GM03348 (cell line): ENCODE results near the gene NME9.
A peak's percentile ranks its signal among the peaks of the same experiment; 100 is the strongest.

ENCODE experiments used
- DNase-seq: peaks from one replicate; pipeline ENCODE4 v3.0.0; 2012; ENCODE audit warnings: low spot score

NME9 gene

DNA sequence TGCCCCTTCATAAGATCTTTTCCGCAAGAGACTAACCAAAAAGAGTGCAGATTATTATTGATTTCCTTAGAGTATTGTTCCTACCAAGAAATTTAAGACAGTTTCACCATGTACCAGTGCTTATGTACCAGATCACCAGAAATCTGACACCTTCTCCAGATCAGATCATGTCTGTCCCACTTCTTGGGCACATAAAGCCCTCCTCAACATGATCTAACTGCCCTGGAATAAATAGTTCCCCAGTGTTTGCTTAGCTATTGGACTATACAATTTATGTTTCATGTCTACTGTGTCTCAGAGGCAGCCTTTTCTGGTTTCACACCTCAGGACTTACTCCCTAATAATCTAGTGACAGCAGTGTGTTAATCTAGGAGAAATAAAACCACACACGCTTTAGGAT is 46.8 kb downstream of the NME9 start:
- no peak for DNase-seq

DNA sequence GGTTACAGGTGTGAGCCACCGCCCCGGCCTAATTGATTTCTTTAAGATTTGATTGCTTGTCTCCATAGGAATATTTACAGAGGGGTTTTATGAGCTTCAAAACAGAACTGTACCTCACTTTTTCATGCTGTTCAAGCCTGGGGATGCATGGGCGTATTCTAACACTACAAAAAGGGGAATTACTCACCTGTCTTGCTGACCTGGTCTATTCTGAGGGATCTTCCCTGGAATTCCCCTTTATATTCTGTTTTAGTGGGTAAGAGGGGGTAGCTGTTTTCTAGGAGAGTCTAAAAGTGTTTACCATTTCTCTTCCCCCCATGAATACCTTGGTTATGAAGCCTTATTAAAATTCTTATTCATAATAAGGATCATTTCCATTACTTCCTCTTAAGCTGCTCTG is 48.1 kb downstream of the NME9 start:
- no peak for DNase-seq

DNA sequence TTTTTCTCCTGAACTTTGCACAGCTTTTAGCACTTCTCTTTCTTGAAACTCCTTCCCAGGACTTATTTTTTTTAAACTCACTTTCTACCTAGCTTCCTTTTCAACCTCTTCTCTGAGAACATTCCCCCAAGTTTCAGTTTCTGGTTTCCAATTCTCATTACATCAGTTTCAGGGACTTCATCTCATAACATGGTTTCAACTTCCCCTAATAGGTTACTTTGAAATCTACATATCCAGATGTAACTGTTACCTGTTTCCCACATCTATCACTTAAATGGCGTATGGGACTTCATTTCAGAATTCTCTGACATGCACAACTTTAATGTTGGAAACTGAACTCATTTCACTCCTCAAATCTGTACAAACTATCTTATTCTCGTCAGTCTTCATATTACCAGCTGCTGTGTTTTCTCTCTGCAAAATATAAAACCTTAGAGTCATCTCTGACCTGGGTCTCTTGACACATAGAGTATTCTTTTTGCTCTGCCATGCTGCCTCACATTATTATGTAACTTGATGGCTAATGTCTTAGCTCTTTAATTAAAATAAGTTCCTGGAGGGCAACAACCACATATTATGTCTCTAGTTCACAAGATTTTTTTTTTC is 58.4 kb downstream of the NME9 start:
- no peak for DNase-seq

DNA sequence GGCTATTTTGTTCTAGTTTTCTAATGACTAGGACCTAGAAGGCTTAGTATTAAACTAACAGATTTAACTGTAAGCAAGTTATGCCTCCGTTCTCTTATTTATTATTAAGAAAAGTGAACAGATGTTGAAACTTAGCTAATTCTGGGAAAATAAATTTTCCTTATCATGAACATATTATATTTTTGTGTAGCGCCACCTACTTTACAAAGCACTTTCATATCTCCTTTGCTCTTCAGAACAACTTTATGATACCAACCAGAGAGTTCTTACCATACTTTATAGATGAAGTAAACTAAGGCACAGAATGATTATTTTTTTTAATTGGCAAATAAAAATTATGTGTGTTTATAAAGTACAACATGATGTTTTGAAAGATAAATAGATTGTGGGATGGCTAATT is 59.4 kb downstream of the NME9 start:
- DNase-seq = no peak

DNA sequence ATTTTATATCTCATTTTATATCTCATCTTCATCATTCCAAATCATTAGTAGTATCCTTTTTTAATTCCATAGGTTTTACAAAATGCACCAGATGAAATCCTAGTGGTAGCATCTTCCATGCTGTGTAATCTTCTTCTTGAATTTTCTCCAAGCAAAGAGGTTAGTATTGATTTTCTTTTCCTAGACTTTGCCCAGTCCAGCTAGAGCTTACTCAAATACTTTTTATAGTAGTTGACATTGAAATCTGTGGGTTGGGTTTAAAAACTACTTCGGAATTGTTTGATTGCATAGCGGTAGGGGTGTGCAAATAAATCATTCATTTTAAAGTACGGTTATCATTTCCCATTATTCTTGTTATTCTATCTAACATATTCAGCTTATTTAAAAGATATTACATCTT is 62.6 kb downstream of the NME9 start:
- no peak for DNase-seq

DNA sequence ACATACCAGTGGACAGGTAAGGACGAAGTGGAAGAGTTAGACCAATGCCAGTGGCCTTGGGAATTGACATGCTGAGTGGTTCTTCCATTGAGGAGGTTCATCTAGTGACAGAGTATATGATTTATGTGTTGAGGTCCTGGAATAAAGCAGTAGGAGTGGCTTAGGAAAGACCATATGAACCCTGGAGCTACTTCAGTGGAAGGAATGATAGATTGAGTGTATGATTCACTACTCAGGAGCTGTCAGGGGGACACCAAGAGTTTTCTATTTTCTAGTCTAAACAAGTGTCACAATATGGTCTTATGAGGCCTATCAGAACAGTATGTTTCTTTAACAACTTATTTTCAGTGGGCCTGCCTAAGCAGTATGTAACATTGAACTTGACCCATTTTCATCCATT is 63.9 kb downstream of the NME9 start:
- no peak for DNase-seq

DNA sequence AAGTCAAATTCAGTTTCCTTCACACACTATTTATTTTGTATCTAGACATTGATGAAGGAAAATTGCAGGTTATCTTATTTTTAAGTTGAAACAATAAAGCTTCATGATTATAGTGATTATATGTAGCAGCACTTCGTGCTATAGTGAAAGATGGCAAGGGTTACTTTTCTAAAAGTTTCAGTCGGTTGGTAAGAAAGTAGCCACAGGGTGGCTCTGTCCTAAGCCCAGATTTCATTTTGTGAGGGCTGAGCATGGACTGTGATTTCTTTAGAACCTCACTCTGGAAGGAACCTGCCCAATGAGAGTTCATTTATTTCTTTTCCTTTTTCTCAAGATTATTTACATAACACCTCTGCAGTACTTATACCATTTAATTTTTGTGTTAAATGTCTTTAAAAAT is 66.5 kb downstream of the NME9 start:
- DNase-seq = no peak

DNA sequence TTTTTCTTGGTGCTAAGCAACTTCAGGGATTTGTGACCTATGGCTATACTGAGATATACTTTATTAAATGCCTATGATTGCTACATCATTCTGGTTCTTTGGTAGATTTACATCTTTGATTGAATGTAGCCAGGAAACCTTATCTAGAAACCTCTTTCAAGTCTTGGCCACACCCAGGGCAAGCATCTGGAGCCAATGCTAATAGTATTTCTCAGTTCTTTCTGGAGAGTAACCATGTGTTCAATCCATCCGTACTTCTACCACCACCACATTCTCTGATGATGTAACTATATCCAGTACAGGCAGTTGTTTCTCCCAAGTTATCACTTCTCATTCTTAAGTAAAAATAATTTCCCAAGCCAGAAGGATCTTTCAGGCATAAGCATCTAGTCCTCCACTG is 69.0 kb downstream of the NME9 start:
- peak; percentile 6 for DNase-seq

DNA sequence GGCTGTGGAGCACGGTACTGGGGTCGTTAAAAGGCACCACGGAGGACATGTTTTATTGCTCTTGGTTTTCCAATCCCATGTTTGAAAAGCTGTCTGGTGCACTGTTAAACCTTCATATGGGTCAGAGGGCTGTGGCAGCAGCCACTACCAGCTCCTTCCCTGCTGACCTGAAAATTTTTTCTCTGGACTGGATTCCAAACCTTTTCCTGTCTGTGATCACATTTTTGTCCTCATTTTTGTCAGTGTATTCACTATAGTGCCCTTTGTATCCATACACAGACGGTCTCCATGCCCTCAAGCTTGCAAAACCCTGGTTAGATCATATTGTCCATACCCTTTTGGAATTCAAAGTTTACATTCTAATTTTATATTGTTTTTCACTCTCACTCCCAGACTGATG is 70.5 kb downstream of the NME9 start:
- no peak for DNase-seq

DNA sequence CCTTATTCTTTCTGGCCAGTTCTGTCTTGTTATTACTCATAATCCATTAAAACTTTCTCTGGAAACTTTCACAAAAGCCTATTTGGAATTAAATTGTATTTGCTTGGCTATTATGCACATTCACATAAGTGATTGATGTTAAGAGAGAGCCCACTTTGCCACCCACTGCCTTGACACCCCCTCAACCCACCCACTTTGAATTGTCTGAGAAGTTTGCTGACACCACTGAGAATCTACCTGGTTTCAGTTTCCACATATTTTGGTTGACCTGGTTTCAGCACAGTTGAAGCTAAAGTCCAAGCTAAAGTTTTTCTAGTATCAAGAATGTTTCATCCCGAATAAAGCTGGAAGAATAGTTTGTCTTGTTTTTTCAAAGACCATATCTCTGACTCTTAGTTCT is 71.7 kb downstream of the NME9 start:
- no peak for DNase-seq

DNA sequence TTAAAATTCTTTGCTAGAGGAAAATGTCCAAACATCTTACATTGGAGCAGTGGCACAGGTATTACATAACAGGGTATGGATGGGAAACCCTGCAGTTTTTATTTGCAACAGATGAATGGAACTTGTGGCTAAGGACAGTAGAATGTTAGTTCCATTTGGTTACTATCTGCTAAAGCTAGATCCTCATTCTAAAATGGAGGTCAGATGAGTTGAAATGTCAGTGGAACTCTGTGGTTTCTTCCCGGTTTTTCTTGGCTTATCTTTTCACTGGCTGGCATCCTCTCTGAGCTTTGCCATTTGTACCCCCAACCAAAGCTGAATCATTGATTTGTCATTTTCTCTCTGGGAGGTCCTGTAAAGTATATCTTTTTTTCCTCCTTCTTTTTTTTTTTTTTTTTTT is 73.6 kb downstream of the NME9 start:
- no peak for DNase-seq

DNA sequence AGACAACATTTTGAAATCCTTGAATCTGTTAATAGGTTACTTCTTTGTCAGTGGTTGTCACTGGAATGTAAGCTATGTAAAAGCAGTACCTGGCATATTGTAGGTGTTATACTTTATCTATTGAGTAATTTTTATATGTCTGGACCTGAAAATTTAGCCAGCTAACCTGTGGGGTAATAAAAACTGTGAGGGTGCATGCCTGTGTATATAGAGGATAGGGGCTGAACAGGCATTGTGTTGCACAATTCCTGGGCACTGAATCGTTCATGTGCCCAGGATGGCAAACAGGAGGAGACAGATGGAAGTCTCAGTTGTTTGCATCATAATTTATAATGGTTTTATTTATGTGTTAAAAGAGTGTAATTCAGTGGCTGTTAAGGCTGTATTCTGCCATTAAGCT is 75.4 kb downstream of the NME9 start:
- no peak for DNase-seq

DNA sequence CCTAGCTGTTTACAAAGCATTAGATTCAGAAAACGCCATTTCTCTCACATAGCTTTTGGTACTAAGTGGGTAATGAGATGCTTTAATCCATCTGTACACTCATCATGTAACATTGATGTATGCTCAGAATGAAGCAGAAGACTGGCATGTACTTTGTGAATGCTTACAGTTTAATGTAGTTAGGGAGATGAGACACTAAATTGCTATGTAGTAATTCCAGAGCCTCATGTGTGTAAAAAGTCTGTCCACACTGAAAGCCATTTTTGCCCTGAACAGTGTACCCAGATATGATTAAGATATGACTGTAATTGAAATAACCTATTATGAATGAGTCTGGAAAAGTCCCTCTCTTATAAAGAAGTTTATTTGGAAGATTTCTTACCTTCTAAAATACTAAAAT is 76.0 kb downstream of the NME9 start:
- no peak for DNase-seq
